ENCODE data around the gene CEP68.

The CEP68 gene

DNA sequence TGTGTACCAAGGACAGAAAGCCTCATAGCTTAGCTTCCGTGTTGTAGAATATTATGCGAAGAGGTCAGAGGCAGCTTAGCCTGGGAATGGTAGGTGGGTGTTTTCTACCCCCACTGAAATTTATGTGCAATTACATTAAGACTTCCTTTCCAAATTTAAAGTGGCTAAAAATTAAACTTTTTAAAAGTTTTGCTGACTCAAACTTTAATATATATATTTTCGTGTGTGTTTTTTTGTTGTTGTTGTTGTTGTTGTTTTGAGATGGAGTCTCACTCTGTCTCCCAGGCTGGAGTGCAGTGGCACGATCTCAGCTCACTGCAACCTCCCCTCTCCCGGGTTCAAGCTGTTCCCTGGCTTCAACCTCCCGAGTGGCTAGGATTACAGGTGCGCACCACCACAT lies 77.9 kb downstream of the CEP68 start:
- no peak for DNase-seq

DNA sequence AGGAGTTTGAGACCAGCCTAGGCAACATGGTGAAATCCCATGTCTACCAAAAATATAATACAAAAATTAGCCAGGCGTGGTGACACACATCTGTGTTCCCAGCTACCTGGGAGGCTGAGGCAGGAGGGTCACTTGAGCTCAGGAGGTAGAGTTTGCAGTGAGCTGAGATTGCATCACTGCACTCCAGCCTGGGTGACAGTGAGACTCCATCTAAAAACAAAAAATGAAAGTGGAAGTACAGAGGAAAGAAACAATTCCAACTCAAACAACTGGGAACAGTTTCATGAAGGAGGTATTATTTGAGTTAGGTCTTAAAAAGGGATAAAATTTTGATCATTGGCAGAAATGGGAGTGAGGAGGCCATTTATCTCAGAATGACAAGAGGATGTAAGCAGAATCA lies 80.0 kb downstream of the CEP68 start:
- DNase-seq = no peak

Measured in CD4-positive, alpha-beta T cell treated with Interleukin-17A for 1 hour (primary cell).